GM04504 (cell line): ENCODE results near the gene ETV7.
"Not testable (repeated sequence)": the region's sequence is repeated elsewhere in the genome, so short reads cannot be mapped to it uniquely, and the experiment has no call there.

ENCODE experiments used
- DNase-seq: peaks from one replicate; pipeline ENCODE4 v3.0.0-alpha.2; 2012; ENCODE audit warnings: low read depth

The ETV7 gene

DNA sequence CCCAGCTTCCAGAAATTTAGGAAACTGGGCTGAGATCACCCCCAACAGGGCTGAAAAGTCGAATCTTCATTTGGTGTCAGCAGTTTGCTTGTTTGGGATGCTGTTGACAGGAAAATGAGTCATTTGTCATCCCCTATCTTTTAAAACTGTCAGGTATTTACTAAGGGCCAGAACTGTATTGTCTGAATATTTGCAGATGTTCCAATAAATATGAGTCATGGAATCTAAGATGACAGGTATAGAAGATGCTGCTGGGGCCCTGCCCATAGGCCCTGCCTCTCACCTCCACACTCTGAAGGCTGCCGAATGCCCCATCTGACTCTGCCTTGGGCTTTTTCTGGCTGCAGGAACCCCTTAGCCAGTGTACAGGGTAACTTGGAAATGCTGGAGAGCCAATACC is 3.9 kb downstream of the ETV7 start:
- no peak for DNase-seq

DNA sequence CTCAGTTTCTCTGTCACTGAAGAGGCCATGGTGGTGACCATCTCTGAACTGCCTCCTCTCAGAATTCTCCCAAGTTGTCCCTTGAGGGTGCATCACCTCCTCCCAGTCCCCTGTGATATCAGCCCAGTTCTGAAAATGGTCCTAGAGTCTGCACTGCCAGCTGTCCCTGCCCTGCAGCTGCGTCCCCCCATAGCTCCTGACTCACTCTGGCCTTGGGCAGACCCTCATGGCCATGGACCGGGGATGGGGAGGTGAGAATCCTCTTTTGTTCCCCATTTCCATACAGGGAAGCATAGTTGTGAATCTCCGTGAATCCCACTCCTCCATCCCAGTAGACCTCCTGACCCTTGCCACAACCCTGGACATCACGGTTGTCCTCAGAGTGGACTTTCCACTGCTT is 4.5 kb downstream of the ETV7 start:
- no peak for DNase-seq

DNA sequence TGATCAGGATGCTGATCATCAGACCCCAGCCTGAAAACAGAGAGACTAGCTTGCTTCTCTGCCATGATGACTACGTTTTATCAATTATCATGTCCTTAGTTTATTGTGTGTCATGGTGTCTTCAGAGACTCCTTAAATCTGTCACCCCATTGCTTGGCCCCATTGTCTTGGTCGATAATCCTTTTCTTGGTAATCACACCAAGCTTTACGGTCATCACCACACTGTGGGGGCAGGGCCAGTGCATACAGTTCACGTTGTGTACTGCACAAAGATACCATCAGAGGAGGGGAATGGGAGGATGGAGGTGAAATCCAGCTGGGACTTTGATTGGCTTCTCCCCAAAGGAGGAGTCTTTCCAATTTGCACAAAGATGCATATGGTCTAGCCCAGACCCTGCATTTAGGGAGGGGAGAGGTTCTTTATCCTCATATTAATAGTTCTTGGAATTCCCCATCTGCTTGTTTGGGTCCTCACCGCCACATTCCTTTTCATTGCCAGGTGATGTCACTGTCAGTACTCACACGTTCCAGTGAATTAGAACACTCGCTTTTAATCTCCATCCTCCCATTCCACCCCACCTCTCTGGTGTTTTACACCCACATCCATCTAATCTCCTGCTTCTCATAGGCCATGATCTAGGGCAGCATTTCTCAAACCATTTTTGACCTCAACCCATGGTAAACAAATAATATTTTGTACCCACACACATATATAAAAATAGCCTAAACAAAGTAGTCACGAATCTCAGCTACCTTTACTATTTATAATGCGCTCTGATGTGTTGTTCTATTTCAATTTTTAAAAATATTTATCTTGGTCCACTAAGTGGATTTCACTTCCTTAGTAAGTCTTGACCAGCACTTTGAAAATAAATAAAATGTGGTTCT is 5.7 kb downstream of the ETV7 start:
- DNase-seq = no peak

DNA sequence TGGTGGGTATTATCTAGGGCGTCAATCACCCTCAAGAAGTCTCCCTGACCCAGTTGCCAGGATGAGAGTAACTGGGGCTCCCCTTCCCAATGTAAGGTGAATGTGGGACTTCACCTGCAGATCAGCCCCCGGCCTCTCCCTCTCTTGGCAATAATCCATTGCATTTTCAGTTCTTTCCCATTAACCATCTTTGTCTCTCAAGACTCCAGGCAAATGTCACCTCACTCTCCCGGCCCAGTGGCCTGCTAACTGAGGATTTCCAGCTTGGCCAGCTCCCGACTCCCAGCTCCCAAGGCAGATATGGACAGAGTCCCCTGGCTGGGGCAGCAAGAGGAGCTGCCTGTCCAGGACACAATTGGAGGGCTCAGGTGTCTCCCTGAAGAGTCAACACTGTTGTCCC is 7.3 kb downstream of the ETV7 start:
- DNase-seq = no peak

DNA sequence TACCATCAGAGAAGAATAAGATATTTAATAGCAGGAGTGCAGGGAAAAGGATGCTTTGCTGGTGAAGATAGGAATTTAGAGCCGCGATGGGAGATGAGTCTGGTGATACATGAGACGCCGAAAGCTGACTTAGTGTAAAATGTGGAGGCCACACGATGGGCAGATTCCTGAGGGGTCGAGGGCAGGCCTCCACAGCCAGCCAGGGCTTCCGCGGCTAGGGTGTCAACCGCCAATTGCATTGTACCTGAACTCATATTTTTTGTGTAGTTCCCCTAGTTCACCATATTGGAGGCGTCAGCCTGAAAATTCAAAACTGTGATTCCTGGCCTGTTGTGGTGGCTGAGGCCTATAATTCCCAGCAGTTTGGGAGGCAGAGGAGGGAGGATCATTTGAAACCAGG is 8.5 kb downstream of the ETV7 start:
- DNase-seq = no peak

DNA sequence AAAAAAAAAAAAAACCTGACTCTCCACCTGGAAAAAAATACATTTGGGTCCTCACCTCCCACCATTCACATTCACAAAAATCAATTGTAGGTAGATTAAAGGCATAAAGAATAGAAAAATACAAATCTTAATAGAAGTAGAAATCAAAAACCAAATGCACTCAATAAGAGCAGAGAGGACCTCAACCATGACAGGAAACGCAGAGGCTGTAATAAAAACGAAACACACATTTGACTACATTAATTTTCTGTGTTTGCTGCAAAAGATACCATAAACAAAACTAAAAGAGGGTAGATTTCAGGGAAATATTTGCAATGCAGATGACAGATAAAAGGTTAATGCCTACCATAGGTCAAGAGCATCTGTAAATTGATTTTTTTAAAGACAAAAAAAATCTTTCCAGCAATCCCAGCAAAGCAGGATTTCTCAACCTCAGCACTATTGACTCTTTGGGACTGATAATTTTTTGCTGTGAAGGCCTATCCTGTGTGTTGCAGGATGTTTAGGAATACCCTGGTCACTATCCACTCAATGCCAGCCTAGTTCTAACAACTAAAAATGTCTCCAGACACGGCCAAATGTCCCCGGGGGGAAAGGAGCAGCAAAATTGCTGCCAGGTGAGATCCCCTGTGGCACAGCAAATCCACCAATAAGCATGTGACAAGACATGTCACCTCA is 9.1 kb downstream of the ETV7 start:
- no peak for DNase-seq

DNA sequence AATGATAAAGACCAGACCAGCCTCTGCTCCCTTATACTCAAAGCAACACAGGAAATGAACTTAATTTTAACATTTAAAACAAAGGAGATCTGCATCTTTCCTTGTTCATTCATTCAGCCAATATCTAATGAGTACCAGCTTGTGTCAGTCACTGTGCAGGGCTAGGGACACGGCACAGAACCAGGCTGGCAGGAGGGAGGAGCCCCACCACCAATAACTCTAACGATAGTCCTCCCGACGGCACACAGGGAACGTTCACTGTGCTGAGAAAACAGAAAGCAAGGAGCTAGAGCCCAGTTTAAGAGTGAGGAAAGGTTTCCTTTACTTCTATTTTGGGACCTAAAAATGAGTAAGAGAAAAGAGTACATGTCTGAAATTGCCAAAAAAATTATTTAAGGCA is 9.9 kb downstream of the ETV7 start:
- DNase-seq = no peak

DNA sequence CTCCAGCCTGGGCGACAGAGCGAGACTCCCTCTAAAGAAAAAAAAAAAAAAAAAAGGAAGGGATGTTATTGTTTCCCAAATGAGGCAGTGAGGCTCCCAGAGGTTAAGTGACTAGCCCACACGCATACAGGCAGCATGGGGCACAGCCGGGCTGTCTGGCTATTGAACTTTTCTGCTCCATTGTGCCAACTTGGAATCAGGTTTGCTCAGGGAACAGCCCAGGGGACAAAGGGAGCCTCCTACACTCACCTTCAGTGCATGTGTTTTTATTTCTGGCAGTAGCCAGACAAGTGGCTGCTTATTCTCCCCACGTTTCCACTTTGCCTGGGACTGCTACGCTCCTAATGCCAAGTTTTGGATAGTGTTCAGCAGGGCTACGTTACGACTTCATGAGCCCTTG is 10.7 kb downstream of the ETV7 start:
- no peak for DNase-seq

DNA sequence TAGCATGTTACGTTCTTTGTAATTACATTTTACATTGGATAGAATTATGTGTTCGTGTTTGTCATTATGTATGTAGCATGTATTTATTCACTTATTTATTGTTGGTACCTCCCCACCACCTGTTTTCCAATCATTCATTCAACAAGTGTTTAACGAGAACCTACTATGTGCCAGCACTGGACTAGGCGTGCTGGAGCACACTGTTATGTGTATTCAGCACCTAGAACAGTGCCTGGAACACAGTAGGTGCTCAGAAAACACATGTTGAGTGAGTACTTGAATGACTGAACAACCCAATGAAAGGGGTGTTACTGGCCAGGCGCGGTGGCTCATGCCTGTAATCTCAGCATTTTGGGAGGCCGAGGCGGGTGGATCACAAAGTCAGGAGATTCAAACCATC is 11.3 kb downstream of the ETV7 start:
- DNase-seq = no peak

DNA sequence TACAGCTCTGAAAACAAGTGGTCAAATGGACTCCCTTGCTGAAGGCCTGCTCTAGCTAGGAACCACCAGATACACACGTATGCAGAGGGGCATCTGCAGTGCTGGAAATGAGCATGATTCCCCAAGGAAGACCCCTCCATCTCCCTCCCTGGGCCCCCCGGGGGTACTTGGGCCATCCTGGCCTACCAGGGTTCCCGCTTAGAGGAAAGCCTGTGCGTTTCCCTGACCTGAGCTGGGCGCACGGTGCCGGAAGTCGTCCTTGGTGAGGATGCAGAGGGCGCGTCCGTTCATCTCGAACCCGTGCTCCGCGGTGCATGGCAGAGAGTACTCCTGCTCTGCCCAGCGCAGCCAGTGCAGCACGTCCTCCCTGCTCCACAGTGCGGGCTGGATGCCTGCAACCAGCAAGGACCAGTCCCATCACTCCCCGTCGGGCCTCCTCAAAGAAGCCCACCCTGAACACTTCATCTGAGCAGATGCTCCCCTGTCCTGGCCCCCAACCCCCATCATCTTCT is 11.8 kb downstream of the ETV7 start:
- DNase-seq = no peak

DNA sequence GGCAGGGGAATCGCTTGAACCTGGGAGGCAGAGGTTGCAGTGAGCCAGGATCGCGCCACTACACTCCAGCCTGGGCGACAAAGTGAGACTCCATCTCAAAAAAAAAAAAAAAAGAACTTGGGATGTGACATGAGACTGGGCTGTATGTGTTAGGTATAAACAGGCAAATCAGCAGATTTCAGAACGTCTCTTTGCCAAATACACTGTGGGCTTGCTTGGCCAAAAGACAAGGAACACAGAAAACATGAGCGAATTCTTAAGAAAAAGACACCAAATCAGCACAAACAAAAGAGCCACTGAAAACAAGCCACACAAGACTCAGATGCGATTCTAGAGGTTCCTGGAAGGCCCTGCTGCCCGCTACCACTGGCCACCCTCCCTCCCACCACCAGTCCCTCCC is 12.5 kb downstream of the ETV7 start:
- no peak for DNase-seq

DNA sequence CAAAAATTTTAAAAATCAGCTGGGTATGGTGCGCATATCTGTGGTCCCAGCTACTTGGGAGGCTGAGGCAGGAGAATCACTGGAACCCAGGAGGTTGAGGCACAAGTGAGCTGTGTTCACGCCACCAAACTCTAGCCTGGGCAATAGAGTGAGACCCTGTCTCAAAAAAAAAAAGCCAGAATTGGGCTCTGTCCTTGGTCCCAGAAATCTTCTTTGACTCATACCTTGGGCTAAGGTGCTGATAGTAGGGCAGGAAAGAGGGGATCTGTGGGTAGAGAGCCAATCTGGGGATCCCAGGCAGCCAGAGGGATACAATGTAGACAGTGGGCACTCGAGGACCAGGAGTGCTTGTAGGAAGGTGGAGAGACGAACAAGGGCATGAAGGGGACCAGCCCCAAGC is 13.3 kb downstream of the ETV7 start:
- DNase-seq = no peak

DNA sequence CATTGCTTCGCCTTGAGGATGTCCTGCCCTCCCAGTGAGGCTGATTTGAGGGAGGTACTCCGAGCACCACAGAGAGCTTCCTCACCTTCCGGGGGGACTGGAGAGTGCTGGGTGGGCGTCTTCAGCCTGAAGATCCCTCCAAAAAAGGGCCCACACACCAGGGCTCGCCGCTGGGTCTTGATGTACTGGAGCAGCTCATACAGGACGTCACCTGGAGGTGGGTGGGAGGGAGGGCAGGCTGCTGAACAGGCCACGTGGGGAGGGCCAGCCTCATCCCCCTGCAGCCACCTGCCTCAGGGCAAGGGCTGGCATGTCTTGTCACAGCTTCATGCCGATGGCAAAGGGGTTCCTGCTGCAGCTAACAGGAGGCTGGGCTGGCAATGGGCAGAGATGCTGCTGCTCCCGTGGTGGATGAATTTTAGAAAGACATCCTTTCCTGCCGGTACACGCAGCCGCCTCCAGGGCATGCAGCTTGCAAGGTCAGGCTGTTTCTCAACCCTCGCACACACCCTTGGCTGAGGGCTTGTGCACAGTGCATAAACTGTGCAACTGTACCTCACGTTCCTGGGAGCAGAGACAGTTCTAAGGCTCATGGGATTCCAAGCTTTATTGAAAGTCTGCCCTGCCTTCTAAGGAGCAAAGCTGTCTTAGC is 14.0 kb downstream of the ETV7 start:
- DNase-seq = no peak

DNA sequence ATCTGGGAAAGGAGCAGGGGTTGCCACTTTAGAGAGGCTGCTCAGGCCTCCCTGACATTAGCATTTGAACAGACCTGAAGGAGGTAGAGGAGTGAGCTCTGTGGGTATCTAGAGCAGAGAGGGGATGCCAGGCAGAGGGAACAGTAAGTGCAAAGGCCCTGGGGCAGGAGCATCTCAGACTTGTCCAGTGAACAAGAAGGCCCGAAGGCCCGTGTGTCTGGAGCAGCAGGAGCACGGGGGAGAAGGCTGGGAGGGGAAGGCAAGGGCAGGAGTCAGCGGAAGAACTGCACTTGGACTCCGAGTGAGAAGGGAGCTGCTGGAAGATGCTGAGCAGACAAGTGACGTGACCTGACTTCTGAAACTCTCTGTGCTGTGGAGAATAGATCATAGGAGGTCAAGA is 15.4 kb downstream of the ETV7 start:
- no peak for DNase-seq

DNA sequence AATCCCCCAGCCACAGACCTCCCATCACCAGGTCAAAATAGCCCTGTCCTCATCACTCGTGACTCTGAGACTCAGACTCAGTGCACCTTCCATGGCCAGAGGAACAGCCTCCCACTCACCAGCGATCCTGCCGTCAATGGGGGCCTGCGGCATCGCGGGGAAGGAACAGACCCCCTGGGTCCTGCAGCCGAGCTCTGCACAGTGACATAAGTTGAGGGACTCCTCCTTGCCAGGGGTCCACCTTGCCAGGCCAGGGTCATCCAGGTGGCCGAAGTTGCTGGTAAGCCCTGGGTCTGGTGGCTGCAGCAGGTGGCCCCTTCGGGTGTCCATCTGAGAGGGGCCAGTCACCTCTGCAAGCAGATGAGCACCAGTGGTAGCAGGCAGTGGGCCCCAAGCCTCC is 16.3 kb downstream of the ETV7 start:
- no peak for DNase-seq

DNA sequence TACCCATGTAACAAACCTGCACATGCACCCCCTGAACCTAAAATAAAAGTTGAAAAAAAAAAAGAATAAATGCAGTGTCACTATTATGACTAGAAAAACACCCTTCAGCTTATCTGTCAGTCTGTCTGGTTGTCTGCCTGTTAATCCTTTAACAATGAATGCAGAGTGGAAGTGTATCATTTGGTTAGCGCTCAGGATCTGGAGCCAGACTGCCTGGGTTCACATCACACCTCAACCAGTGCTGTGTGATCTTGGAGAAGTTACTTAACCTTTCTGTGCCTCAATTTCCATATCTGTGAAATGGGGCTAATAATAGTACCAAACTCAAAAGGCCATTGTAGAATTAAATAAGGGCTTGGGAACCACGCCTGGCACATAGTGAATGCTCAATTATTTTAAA is 16.8 kb downstream of the ETV7 start:
- no peak for DNase-seq

DNA sequence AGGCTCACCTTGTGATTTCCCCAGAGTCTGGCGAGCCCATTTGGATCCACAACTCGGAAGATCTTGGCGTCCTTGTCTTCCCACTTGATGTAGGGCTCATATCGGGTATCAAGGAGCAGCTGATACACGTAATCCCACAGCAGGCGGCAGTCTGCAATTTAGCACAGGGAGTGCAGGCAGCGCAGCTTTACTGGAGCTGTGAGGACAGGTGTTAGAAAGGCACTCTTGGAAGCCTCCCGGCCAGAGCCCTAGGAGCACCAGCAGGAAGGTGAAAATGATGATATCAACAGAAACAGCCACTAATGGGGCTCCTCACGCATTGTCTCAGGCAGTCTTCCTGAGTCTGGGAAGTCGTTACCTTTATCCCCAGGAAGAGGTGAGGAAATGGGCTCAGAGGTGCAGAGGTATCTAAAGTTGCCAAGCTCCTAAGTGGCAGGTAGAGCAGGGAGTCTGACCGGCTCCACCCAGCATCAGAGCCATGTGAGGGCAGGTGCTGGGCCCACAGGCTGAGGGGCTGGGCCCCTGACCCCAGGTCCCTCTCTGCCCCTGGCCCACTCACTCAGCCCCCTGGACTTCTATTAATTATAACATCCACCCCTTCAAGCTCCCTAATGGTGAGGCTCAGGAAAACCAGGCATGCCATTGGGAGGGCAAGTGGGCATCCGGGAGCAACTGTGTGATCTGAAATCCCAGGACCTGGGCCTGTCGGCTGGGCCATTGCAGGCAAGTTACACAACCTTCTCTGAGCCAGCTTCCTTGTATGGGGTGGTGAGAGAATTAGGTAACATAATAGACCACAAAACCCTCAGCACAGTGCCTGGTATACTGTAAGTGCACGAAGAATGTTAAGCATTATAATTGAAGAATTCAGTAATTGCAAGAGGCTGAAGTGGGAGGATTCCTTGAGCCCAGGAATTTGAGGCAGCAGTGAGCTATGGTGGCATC is 18.3 kb downstream of the ETV7 start:
- peak; percentile 78 for DNase-seq

DNA sequence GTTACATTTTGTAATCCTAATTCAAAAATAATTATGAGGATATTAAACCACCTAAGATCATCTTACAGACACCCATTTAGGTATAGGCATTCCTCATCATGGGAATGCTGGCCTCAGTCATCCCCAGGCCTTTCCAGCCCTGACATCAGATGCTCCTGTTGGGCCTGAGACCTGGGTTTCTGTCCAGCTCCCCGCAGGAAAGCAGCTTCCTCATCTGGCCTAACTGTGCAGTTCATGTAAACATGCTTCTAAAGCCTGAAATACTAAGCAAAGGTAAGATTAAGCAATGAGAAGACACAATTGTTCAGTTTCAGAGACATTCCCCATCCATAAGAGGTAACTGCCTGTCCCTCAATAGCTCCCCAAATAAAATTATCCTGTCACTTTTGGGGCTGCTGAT is 19.0 kb downstream of the ETV7 start:
- DNase-seq = no peak

DNA sequence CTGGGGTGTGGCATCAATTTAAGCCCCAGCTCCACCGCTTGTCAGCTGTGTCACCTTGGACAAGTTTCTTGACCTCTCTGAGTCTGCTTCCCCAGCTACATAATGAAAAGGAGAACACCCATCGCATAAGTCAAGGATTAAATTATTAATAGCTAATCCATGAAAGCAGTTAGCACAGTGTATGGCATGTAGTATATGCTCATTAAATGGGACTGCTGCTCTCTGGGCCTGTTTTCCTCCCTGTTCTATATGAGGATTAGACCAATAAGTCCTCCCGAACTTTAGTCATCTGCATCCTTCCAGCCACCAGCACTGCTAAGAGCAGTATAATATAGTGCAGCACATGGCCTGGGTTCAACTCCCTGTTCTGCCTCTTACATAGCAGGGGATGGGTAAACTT is 19.7 kb downstream of the ETV7 start:
- no peak for DNase-seq

DNA sequence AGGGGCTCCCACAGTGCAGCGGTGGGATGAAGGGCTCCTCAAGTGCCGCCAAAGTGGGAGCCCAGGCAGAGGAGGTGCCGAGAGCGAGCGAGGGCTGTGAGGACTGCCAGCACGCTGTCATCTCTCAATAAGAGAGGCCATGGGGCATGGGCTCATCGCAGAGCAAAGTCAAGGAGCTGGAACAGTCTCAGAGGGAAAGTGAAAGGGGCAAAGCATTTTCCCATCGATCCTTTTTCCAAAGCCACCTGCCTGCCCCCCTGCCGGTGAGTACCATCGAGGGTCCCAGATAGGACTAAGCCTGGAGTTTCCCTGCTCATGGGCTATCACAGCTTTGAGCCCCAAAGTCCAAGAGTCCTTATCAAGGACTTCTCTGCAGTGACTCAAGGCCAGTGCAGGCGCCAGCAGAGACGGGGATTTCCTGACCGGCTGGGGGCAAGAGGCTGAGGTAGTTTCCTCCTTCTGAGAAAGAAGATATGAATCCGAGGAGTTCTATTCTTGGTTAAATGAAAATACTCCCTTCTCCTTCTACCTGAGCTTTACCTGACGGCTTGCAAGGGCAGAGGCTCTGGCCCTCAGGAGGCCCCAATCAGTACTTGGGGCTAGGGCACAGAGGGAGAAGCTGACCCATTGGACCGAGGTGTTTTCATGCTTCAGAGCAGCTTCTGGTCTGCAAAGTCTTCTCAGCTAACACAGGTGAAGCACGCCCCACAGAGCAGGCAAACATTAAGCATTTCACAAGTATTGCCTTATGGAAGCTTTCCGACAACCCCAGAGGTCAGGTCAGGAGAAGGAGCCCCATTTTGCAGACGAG is 22.6 kb downstream of the ETV7 start:
- no peak for DNase-seq

DNA sequence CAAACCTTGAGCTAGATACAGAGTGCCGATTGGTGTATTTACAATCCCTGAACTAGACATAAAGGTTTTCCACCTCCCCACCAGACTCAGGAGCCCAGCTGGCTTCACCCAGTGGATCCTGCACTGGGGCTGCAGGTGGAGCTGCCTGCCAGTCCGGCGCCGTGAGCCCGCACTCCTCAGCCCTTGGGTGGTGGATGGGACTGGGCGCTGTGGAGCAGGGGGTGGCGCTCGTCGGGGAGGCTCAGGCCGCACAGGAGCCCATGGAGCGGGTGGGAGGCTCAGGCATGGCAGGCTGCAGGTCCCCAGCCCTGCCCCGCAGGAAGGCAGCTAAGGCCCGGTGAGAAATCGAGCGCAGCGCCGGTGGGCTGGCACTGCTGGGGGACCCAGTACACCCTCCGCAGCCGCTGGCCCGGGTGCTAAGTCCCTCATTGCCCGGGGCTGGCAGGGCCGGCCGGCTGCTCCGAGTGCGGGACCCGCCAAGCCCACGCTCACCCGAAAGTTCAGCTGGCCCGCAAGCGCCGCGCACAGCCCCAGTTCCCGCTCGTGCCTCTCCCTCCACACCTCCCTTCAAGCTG is 23.3 kb downstream of the ETV7 start:
- DNase-seq = not testable (repeated sequence)
